Stimulated activated CD4-positive, alpha-beta T cell treated with anti-CD3 and anti-CD28 coated beads, TNF-alpha, amount 100 ng/mL, for 48 hours (primary cell): Measurements from ENCODE around the gene GPRC5D.

Source experiments
- DNase-seq, 3 donors: peaks; one replicate each; pipeline ENCODE4 v3.0.0-alpha.2; 2020; ENCODE audit warnings: low read depth in 3 of 3

Gene GPRC5D

DNA sequence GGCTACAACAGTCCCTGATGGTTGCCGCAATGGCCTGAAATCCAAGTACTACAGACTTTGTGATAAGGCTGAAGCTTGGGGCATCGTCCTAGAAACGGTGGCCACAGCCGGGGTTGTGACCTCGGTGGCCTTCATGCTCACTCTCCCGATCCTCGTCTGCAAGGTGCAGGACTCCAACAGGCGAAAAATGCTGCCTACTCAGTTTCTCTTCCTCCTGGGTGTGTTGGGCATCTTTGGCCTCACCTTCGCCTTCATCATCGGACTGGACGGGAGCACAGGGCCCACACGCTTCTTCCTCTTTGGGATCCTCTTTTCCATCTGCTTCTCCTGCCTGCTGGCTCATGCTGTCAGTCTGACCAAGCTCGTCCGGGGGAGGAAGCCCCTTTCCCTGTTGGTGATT is 43.7 kb downstream of the GPRC5D start:
- no peak for DNase-seq

DNA sequence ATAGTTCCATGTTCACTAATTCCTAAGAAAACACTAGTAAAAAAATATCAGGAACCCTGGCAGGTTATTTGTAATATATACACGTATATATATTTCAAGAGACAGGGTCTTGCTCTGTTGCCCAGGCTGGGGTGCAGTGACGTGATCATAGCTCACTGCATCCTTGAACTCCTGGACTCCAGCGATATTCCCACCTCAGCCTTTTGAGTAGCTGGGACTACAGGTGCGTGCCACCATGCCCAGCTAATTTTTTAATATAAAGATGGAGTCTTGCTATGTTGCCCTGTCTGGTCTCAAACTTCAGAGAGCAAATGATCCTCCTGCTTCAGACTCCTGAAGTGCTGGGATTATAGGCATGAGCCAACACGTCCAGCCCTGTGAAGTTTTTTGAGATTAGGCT is 44.4 kb downstream of the GPRC5D start:
- no peak for DNase-seq

DNA sequence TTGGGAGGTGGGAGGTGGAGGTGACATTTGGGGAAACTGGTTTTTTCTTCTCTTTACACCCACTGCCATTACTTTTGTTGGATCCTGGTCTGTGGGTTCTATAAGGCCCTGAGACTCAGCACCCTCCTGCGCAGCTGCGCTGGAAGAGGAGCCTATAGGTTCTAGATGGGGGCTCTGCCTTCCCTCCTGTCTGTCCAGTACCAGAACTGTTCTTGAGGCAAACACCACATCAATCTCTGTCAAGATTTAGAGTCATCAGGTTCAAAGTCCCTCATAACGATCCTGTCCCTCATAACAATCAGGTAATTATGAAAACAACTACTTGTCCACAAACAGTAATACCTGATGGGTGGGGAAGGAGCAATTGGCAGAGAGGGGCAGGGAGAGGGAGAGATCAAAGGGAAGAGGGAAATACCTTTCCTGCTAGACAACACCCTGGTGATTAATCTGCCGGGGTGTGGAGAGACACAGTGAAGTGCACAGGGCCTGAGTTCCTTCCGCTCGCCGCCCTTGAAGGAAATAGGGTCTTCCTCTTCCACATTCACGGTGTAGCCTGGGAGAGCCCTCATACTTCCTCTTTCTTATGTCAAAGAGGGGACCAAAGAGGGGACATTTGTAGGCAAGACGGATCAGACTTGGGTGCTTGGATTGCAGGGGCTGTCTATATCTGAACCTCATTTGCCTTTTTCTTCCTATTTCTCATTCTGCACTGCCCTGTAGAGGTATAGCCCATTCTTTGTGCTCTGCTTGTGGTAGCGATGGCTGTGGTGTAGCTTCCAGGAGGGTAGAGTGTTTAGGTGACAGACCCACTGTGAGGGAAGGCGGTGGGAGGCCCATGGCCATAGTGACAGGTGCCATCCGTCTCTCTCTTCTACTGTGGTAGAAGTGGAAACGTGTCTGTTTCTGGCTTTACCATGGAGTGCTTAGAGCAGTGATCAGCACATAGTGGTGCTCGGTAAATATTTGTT is 48.0 kb downstream of the GPRC5D start:
- no peak for DNase-seq

DNA sequence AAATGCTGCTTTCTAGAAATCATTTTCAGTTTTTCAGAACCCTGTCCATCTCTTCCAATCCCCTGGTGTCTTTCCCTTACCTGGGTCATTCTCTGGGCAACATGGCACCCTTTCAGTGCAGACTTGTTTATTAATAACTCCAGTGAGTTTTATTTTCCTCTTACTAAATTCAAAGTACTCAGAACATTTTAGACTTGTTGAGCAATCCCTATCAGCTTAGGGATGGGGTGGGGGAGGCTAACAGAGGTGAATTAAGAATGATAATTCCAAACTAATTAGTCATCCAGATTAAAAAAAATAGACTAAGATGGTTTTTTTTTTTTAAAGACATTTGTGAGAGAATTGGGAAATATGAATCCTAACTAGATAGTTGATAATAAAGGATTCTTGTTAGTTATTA is 49.9 kb downstream of the GPRC5D start:
- no peak for DNase-seq

DNA sequence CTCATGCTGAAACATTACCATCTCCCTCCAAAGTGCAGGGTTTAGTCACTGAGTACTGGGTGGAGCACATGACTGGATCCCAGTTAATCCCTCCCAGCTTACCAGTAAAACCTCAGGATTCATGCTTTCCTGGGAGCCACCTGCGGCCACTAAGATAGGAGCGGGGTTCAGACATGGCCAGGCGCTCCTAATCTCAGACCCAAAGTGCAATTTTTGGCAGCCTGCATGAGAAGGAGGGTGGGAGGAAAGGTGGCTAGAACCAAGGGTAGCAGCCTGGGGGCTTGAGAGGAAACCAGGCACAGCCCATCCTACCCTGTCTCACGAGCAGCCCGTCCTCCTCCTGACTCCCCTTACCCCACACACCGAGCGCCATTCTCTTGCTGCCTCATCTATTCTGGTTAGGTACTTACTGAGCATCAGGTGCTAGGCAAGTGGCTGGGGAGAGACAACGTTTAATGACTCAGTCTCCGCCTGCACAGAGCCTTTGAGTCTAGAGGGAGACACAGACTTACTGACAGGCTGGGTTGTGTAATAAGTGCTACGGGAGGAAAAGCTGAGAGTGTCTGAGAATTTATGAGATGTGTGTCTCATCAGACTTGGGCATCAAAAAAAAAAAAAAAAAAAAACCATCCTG is 50.7 kb downstream of the GPRC5D start:
- peak in 1 of 3 donors; percentile 29 for DNase-seq

DNA sequence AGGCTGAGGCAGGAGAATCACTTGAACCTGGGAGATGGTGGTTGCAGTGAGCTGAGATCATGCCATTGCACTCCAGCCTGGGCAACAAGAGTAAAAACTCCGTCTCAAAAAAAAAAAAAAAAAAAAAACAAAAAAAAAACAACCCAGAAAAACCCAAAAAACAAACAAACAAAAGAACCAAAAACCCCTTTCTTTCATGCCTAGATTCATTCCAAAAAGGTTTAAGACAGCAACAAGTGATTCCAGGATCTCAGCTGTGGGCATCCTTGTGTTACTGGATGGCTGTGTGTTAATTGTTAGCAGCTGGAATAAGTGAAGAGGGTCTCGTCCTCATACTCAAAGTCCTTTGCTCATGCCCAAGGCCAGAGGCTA is 51.2 kb downstream of the GPRC5D start:
- no peak for DNase-seq

DNA sequence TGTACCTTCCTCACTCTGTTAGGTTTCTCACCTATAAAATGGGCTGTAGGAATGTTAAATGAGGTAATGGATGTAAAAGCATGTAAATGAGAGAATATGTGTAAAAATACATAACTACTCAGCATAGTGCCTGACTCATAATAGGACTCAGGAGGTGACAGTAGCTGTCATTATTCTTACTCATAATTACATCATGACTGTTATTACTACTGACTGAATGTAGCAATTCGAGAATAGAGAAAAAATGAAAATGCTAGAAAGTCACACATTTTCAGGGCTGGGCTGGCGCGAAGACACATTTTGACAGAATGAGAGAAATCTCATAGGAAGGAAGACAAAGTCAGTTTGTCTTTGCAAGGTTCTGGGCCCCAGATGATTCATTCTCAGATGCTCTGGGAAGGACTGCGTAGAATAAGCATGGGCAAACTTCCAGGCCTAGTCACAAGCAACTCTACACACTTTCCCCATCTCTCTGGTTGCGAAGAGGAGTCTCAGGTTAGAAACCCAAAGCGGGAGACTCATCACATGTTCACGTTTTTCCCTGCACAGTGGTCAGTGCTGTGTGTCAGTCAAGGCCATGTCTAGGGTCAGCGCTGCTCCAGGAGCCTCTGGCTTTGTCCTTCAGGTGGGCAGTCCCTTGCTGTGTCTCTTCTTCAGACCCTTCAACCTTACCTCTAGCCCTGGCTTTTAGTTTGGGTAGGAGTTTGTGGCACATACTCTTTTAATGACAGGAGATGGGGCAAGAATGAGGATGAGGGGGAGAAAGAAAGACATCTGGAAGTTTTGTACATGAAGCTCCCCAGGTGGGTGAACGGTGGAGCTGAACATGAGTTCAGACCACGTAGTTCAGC is 52.2 kb downstream of the GPRC5D start:
- peak; percentile 37 to 71 (median 51) for DNase-seq

DNA sequence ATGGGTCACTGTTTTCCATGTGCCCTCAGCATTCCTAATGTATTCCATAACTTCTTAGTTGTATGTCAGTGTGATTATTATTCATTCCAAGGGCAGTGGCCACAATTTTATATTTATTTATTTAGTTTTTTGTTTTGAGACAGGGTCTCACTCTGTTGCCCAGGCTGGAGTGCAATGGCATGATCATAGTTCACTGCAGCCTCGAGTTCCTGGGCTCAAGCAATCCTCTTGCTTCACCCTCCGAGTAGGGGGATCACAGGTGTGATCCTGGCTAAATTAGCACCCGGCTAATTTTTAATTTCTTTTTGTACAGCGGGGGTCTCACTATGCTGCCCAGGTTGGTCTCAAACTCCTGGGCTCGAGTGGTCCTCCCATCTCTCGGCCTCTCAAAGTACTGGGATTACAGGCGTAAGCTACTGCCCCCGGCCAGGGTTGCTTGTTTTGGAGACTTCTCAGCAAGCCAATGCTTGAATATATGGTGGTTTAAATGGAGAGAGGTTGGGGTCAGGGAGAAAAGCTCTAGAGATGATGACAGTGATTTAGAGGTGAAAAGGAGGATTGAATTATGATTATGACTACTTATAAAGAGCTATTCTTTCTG is 53.0 kb downstream of the GPRC5D start:
- no peak for DNase-seq

DNA sequence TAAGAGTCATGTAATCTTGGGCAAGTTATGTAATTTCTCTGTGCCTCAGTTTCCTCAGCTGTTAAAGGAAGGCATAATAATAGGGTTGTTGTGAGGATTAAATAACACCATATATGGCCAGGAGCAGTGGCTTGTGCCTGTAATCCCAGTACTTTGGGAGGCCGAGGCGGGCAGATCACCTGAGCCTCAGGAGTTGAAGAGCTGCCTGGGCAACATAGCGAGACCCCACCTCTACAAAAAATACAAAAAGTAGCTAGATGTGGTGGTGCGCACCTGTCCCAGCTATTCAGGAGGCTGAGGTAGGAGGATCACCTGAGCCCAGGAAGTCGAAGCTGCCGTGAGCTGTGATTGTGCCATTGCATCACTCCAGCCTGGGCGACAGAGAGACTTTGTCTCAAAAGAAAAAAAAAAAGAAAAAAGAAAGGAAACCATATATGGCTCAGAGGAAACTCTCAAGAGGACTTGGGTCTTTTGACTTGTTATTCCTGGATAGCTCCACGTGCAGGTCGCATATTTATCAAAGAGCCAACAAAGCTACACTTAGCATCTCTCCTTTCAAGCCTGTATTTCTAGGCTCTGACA is 53.7 kb downstream of the GPRC5D start:
- DNase-seq = no peak

DNA sequence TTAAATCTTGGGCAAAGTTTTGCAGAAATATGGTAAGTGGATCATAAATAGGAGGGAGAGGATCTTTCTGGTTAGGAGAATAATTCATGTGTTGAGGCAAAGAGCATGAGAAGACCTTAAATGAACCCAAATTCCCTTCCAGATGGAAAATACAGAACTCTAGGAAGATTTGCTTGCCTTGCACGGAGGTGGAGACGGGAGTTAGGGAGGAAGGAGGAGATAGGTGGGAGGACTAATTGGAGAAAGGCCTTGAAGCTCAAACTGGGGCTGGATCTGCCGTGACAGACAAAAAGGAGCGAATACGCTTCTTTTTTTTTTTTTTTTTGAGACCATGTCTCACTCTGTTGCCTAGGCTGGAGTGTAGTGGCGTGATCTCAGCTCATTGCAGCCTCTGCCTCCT is 54.7 kb downstream of the GPRC5D start:
- DNase-seq = no peak

DNA sequence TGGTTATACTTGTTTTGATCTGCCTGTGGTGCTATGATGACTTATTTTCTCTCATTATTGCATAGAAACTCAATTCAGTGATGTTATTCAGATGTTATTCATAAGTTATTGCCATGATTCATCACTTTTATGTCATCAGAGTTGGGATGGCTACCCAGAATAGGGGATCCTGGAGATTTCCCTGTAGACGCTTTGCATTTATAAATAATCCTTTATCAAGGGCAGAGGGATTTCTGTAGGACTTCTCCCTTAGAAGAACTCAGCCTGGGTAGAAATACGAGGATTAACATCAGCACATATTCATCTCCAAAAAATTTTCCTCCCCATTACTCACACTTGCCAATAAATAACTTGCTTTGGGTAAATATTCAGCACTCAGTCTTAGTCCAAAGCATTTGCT is 55.7 kb downstream of the GPRC5D start:
- no peak for DNase-seq

DNA sequence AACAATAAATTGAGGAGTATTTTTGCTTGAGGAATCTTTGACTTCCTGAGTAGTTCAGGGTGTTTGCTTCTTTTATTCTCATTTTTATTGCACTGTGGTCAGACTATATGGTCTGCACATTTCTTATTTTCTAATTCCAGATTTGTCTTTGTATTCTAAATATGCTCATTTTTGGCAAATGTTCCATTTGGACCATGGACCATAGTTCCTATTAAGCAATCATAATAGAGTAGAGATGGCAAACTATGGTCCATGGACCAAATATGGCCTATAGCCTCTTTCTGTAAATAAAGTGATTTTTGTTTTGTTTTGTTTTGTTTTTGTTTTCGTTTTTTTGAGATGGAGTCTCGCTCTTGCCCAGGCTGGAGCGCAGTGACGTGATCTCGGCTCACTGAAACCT is 58.5 kb downstream of the GPRC5D start:
- no peak for DNase-seq

DNA sequence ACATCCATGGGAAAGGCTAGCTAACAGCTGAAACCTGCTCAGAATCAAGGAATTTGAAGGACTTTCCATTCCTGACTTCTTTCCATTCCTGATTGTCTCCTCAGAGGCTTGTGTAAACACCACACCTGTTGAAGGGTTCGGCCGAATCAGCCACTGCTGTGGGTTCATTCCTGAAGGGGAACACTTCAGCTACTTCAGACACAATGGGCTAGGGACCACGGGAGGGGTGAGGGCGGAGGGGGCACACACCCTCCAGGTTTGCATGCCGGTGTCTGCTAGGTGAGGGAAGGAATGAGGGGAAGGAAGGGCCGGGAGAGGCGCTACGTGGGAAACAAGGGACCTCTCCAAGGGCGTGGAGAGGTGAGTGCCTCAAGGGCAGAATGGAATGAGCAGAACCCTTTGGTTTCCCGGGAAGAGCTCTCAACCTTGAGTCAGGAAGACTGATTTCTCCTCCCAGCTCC is 59.3 kb downstream of the GPRC5D start:
- DNase-seq = no peak

DNA sequence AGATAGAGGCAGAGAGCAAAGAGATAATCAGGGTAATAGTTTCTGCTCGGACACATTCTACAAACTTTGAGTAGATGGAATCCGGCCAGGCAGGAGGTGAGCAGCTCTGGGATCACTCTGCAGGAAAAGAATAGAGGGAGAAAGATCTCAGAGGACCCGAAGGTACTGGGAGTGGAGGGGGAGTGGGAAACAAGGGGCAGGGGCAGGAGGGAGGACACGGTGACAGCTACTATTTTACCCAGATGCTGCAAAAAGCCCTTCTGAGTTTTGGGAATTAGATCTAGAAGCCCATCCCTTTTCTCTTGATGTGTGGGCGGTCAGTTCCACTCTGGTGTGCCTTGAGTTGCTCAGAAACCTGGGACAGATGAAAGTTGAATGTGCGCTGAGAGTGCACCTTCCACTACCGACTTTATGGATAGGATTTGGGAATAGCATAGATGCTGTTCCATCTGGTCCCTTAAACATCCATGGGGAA is 60.1 kb downstream of the GPRC5D start:
- no peak for DNase-seq

DNA sequence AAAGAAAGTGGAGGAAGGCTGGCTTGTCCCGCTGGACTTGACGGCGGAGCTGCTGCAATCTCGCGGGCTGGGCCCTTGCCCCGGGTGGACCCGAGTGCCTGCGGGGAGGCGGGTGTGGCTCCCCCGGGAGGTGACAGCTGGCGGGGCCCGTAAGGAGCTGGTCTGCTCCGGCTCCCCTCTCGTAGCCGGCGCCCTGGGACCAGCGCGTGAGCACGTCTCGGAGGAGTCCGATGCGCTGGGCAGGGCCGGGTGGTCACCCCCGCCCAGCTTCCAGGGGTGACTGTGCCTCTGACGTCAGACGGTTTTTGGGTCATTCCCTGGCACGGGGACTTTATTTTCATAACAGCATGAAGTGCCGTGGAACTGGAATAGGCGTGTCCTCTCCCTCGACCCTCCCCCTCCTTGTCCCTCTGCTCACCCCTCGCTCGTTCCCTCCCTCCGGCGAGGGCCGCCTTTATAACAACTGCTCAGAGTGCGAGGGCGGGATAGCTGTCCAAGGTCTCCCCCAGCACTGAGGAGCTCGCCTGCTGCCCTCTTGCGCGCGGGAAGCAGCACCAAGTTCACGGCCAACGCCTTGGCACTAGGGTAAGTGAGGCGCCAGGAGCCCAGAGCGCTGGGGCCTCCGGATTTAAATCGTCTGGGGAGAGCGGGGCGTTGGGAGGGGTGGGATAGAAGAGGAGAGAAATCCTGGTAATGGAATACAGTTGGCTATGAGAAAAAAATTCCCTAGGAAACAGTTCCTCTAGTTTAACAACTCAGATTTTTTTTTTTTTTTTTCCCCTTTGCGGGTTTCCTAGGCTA is 60.7 kb downstream of the GPRC5D start, which contains the start of gene GPRC5A:
GPRC5A (plus strand) TSS at position 483 of the 801 bp plus-strand sequence. CDS start 16,688 bp downstream, outside the sequence.
- peak in 1 of 3 donors; percentile 8 for DNase-seq
